HG02588 (cell line): ENCODE data around the gene PAK4.

ENCODE experiments used
- ATAC-seq: cut with Tn5 transposase; IDR thresholded peaks from one replicate; pipeline ENCODE4 v1.9.1; 2021; ENCODE audit warnings: mild to moderate bottlenecking, moderate library complexity; ENCODE audit not compliant: unreplicated experiment

Gene PAK4

DNA sequence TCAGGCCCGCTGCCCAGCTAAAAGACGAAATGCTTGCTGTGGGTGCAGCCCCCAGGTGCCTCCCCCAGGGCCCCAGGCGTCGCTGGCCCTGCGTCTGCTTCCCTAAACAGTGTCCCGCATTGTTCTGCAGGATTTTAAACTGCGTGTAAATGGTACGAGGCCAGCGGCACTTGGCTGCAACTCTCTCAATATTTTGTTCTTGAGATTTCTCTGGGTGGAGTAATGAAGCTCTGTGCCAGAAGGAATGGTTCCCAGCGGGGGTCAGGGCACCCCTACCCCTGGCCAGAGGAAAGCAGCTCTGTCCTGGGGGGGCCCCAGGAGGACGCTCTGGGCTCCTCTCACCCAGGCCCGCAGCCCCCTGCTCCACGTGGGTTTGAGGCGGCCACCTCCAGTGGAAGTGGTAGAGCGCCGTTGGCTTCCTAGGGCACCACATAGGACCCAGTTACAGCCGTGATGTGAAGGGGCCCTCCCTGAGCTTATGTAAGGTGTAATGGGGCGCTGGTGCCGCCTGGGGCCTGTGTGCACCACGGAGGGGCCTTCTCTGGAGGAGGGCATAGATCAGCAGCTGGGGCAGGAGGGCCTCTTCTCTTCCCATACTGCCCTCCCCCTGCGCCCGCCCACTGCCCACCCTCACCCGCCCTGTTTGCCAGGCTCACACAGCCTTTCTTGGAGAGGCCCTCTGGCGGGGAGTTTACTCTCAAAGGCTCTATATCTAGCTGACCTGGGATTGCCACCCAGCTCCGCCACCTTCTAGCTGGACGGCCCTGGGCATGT, 19.8 kb downstream of the PAK4 start:
- no peak for ATAC-seq

DNA sequence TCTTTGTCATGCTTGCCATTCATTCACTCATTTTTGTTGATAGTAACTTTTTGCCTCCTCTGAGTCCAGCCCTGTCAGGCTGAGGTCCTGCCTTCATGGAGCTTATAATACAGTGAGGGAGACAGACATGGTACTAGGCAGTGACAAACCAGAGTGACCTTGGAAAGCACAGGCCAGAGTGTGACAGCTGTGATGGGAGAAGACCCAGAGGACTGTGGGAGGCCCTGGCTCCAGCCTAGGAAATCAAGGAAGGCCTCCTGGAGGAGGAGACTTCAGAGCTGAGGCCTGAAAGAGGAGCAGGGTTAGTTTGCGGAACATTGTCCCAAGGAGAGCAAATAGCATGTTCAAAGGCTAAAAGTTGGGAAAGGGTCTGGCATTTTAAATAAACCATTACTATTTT, 20.5 kb downstream of the PAK4 start:
- no peak for ATAC-seq

DNA sequence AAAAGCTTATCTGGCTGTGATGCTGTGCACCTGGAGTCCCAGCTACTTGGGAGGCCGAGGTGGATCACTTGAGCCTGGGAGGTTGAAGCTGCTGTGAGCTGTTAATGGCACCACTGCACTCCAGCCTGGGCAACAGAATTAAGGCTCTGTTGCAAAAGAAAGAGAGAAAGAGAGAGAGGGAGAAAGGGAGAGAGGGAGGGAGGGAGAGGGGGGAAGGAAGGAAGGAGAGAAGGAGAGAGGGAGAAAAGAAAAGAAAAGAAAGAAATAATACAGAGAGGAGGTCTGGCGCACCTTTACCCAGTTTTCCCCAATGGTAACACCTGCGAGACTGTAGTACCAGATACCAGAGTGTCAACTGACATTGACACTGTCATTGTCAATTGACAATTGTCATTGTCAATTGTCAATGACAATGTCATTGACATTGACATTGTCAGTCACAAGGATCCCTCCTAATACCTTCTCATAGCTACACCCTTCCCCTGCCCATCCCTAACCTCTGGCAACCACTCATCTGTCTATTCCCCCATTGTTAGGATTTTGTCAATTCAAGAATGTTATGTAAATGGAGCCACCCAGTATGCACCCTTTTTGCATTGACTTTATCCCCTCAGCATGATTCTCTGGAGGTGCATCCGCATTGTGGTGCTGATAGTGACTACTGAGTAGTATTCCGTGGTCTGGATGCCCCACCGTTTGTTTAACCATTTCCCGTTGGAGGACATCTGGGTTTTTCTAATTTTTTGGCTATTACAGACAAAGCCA, 21.3 kb downstream of the PAK4 start:
- no peak for ATAC-seq

DNA sequence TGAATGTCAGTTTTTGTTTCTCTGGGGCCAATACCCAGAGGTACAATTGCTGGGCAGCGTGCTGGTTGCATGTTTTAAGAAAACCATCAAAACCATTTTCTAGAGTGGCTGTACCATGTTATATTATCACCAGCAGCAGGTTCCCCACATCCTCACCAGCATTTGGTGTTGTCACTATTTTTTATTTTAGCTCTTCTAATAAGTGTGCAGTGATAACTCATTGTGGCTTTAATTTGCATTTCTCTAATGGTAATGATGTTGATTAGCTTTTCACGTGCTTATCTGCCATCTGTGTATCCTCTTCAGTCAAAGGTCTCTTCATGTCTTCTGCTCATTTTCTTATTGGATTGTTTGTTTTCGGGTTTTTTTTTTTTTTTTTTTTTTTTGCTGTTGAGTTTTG, 21.9 kb downstream of the PAK4 start:
- no peak for ATAC-seq

DNA sequence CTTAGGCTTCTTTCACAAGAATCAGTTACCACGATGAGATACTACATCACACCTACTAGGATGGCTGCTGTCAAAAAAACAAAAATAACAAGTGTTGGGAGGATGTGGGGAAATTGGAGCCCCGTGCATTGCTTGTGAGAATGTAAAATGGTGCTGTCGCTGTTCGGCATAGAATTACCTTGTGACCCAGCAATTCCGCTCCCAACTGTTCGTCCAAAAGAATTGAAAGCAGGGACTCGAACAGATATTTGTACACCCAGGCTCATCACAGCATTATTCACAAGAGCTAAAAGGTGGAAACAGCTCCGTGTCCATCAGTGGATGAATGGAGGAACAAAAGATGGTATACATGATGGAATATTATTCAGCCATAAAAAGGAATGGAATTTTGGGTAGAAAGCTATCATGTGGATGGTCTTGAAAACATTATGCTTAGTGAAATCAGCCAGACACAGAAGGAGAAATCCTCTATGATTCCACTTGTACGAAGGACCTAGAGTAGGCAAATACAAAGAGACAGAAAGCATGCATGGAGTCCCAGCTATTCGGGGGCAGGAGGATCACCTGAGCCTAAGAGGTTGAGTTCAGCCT, 23.4 kb downstream of the PAK4 start:
- no peak for ATAC-seq

DNA sequence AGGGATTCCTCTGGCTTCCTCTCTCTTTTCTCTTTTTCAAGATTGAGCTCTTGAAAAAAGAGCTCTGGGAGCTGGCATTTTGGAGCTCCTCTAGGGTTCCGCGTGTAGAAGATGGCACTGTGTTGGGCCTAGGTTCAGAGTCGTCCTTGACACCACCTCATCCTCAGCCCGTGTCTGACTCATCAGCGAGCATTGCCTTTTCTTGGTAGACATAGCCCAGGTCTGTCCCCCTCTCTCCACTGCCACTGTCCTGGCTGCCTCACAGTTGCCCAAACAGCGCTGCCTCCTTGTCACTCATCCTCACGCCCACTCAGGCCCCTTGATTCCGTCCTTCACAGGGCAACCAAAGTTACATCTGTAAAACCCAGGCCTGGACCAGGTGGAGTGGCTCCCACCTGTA, 24.6 kb downstream of the PAK4 start:
- ATAC-seq: no peak

DNA sequence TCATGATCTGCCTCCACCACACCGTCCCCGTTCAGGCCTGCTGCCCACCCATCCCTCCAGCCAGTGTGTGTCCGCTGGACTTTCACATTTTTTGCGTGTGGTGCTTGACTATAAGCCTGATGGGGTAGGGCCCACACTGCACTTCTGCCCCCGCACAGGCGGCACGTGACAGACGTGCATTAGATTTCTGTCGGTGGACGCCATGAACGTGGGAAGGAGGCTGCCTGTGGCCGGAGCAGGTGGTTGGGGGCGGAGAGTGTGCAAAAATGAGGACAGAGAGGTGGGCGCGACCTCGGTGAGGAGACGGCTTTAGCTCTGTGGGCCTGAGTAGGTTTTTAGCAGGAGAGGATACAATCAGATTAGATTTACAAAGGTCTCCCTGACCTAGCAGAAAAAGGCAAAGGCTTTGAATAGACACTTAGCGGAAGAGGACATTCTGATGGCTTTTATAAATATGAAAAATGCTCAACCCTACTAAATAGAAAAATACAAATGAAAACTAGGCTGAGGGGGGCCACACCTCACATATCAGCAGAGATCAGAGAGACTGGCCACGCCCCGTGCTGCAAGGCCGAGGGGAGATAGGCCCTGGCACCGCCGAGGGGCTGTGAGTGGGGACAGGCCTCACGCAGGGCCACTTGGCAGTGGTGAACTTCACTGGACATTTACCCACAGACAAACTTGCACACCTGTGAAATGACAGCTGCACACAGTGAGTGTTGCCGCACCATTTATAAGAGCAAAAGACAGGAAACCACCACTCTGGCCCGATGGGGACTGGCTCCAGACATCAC, 25.4 kb downstream of the PAK4 start:
- no peak for ATAC-seq

DNA sequence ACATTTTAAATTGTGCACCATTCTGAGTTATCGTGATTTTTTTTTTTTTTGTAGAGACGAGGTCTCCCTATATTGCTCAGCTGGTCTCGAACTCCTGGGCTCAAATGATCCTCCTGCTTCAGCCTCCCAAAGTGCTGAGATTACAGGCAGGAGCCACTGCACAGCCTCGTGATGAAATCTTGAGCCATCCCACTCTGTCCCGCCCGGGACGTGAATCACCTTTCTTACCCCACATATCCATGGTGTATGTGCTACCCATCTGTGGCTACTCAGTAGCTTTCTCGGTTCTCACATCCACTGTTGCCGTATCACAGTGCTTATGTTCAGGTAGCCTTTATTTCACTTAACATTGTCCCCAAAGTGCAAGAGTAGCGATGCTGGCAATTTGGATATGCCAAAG, 26.5 kb downstream of the PAK4 start:
- no peak for ATAC-seq

DNA sequence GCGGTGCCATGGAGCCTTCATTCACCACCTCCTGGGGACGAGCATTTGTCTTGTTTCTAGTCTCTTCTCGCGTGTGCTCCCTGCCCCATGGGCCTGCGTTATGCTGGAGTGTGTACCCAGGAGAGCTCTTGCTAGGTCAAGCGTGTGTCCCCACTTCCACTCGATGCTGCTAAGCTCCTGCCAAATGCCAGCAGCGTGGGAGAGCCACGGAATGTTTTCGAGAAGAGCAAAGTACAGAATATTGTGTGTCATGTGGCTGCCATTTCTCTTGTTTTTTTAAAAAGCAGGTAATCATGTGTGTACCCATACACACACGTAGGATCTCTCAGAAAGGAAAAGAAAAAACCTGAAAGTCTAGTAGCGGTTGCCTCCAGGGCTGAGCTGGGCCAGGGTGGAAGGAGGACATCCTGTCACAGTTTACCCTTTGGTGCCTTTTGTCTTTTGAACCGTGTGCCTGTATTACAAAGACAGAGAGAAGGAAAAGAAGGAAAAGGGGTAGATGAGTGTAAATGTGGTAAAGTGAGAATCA, 28.6 kb downstream of the PAK4 start:
- ATAC-seq: no peak

DNA sequence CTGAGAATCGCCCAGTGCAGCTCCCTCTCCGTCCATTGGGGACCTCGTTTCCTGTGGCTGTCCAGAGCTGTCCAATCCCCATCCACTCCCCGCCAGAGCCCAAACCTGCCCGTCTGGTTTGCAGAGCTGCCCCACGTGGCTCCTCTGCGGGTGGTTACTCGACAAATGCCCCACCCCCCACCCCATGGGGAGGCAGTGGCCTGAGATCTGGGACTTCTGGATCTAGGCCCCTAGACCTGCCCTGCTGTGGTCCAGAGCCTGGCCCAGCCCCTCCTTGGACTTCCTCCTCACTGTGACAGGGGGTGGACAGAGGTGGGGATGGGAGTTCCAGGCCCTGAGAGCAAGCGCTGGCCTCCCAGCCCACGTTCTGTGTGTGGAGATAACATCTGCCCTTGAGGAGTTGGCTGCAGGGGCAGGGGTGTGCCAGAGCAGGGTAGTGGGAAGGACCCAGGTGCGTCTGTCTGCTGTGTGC, 29.1 kb downstream of the PAK4 start:
- no peak for ATAC-seq

DNA sequence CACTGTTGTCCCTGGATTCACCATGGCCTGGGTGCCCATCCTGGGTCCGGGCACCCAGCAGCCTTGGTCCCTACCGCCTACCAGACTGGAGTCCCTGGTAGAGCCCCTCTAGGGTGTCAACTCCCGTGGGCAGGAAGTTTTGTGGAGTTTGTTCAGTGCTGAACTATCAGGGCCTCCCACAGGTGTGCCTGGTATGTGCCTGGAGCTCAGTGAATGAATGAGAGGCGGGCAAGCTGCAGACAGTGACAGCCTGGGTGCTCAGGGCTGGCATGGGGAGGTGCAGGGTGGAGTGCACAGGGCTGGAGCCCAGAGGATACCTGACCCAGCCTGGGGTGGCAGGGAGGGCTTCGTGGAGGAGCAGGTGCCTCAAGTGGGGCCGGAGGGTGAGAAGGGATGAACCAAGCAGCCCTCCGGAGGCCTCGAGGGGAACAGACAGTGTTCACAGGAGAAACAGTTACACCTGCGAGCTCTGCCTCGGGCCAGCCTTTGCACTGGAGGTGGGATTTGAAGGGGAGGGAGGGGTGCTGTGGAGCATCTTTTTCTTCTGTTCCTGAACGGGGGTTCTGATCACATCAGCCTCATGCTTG, 29.6 kb downstream of the PAK4 start:
- ATAC-seq: no peak

DNA sequence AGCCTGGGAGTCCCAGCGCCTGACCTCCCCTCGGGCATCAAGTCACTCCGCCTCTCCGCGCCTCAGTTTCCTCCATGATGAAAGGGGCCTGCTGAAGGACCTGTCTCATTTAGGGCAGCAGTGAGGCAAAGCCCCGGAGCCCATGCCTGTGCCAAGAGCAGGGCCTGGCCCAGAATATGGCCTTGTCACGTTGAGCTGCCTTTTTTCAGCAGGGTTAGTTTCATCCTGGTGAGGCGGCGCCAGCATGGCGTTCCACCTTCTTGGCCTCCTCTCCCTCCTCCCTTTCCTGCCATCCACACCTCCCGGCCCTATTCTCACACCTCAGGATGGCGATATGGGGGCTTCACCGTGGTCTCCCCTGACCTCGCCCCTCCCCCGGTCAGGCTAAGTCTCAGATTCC, 30.2 kb downstream of the PAK4 start:
- ATAC-seq: no peak

DNA sequence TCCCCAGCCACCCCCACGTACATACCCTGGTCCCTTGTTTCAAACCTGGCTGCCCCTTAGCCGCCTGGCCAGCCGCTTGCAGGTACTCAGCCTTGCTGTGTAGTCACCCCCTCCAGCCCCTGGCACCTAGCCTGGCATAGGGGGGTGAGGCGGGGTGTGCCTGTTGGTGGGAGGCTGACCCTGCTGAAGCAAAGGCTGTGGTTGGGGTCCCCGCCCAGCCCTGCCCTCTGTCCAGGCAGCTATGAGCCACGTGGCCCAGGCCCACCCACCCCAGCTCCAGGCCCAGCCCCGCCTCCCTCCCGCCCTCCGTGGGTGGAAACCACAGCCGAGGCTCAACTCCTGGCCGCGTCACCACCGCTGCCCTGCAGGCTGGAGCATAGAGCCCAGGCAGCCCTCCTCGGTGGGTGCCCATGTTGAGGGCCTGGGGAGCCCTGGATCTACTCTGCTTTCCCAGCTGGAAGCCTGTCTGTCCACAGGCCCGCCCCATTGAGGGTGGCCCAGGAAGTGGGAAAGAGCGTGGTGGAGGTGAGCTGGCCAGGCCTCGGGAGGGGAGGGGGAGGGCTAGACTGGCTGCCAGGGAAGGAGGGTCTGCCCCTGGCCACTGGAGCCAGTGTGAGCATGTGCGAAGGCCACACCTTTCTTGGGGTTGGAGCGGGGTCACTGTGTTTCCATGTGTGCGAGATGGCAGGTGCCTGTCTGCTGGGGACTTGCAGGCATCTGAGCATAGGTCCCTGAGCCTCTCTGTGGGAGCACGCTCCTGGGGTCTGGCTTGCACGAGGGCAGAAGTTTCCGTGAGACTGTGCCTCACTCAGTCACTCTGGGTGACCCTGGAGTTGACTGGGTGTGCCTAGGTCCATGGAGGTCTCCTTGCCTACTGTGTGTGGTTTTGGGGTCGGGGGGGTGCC, 31.0 kb downstream of the PAK4 start:
- no peak for ATAC-seq

DNA sequence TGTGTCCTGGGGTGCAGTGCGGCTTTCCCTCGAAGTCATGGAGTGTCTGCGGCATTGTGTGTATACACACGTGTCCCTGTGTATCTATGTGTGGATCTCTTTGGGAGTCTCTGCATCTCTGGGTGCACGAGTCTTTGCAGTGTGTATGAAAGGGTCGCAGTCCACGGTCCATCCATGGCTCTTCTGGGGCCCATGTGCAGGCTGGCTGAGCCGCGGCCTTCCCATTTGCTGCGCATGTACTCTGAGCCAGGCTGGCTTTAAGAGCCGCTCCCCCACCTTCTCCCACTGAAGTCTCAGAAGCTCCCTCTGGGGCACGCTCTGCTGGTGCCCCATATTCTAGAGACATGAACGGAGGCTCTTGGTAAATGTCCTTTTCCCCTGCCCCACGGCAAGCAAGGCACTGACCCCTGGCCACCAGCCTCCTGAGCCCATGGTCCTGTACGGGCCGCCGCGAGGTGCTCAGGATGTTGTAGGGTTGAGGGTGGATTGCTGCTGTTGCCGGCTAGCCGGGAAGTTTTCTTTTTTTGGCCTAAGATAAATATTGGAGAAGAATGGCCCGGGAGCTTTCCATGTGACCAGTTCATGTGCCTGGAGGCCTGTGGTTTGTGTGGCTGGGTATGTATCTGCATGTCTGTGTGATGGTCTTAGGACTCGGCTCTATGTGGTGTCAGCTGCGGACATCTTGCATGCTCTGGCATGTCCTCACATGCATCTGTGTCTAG, 31.9 kb downstream of the PAK4 start:
- no peak for ATAC-seq

DNA sequence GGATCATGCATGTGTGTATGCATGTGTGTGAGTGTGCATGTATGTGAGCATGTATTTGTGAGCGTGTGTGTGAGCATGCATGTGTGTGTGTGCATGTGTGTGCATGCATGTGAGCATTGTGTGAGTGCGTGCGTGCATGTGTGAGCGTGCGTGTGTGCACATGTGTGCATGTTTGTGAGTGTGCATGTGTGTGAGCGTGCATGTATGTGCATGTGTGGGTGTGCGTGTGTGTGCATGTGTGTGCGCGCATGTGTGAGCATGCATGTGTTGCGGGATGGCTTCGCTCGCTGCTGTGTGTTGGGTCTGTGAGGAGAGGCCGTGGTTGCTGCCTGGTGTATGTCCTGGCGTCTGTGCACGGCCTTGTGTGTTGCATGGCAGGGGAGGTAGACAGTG, 32.4 kb downstream of the PAK4 start:
- ATAC-seq: no peak

DNA sequence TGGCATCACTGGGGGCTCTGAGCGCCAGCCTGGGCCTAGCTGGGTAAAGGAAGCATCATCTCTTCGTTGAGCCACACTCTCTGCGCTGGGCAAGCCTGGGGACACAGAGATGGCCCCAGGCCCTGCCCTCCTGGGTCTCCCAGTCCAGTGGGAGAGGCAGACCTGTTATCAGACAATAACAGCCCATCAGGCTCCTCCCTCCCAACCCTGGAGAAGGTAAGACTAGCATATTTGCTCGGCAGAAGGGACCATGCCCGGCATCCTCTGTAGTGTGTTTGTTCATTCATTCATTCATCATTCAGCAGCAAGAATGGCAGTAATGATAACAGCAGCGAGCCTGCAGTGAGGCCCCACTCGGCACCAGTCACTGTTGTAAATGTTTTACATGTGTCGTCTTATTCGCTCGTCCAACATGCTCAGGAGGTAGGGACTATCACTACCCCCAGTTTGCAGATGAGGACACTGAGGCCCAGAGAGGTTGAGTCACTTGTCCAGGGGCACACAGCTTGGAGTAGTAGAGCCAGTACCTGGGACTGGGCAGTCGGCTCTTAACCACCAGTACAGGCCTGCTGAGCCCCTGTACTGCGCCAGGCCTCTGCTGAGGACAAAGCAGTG, 33.2 kb downstream of the PAK4 start:
- no peak for ATAC-seq

DNA sequence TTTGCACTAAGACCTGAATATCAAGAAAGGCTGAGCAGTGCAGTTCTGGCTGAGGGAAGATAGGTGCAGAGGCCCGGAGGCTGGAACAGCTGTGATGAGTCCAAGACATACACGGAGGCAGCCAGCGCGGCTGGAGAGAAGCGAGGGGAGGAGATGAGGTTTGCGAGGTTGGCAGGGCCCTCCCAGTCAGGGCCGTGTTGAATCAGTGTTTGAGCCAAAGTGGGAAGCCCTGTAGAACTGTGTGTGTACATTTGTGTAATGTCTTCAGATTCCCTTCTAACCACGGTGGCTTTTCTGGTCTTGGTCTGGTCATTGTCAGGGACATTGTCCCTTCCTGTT, 34.9 kb downstream of the PAK4 start:
- no peak for ATAC-seq

DNA sequence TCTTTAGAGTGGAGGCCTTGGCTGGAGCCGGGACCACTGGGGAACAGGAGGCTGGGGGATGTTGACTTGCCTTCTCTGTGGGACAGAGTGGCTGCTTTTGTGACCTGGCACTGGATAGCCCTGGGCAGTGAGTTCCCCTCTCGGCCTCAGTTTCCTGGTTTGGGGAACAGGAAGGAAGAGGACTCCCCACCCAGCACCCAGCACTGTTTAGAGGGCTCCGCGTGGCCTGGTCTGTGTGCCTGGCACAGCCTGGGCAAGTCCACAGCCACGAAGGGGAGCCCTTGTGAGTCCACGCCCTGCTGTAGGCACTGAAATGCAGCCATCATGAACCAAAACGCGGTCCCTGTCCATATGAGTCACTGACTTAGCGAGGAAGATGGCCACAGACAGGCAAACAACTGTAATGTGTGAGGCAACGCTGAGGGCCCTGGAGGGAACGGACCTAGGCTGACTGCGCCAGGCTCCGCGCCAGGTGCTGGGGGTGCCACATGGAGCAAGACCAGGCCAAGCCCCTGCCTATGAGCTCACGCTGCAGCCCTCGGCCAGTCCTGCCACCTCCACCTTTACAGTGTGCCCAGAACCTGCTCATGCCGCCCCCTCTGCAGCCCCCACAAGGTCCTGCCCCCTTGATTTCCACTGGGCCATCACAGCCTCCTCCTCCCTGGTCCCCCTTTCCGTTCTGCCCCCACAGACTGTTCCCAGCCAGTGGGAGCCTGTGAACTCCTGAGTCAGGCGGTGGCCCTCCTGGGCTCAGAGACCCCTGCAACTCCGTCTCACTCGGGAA, 35.5 kb downstream of the PAK4 start:
- ATAC-seq: no peak
